Liver (tissue), 3 donors: Measurements from ENCODE around the gene SEBOX.

ENCODE experiments used
- GABPA ChIP-seq, 2 donors: IDR thresholded peaks in 1 of 2; conservative IDR thresholded peaks in 1 of 2; 2 replicates each; pipeline ENCODE4 v1.6.1; 2016; ENCODE audit warnings: antibody characterized with exemption in 2 of 2, mild to moderate bottlenecking in 1 of 2, moderate library complexity in 1 of 2
- RAD21 ChIP-seq, 2 donors: IDR thresholded peaks; 2 replicates each; pipeline ENCODE4 v1.6.1; 2016; ENCODE audit warnings: antibody characterized with exemption in 2 of 2, mild to moderate bottlenecking in 2 of 2
- RXRA ChIP-seq, 2 donors: IDR thresholded peaks; 2 replicates each; pipeline ENCODE4 v1.6.1; 2017 to 2018; ENCODE audit warnings: antibody characterized with exemption in 2 of 2, mild to moderate bottlenecking in 1 of 2
- TF ChIP-seq, protein P1 (sequence below): fragments of 150-350 bp; IDR thresholded peaks from 2 replicates; pipeline ENCODE4 v1.5.1; 2017; ENCODE audit warnings: improper control_type of control experiment, low read depth, low read length; ENCODE audit not compliant: missing input control
- donor health status: healthy.
- donor health status: healthy.

GRCh38 chr17:28391401-28391800, 26.4 kb upstream of the SEBOX start:
- no peak for TF ChIP-seq GABPA (IDR thresholded peaks at IDR 0.05 in 1 of 2, conservative IDR thresholded peaks at IDR 0.05 in 1 of 2)
- TF ChIP-seq, protein P1, sequence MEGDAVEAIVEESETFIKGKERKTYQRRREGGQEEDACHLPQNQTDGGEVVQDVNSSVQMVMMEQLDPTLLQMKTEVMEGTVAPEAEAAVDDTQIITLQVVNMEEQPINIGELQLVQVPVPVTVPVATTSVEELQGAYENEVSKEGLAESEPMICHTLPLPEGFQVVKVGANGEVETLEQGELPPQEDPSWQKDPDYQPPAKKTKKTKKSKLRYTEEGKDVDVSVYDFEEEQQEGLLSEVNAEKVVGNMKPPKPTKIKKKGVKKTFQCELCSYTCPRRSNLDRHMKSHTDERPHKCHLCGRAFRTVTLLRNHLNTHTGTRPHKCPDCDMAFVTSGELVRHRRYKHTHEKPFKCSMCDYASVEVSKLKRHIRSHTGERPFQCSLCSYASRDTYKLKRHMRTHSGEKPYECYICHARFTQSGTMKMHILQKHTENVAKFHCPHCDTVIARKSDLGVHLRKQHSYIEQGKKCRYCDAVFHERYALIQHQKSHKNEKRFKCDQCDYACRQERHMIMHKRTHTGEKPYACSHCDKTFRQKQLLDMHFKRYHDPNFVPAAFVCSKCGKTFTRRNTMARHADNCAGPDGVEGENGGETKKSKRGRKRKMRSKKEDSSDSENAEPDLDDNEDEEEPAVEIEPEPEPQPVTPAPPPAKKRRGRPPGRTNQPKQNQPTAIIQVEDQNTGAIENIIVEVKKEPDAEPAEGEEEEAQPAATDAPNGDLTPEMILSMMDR, result no peak
- TF ChIP-seq RAD21 (IDR thresholded peaks at IDR 0.05), result no peak
- TF ChIP-seq RXRA (IDR thresholded peaks at IDR 0.05), result no peak
